GM23248 (cell line): ENCODE measurements around the gene KCNAB3. TPM values are rescaled to one million over a fixed set of nuclear protein-coding genes. Genes with fewer than 3 reads are reported as not detected.

Source experiments
- DNase-seq: peaks from one replicate; pipeline ENCODE4 v3.0.0-alpha.2; 2015
- H2AFZ ChIP-seq: fragments of 200-600 bp; sonication (generic); 2 replicates; pipeline ENCODE4 v1.6.1; 2016; ENCODE audit warnings: antibody characterized with exemption
- H3F3A ChIP-seq: fragments of 200-600 bp; sonication (generic); 2 replicates; pipeline ENCODE4 v1.6.1; 2016; ENCODE audit warnings: mild to moderate bottlenecking, antibody characterized with exemption, mixed run types; ENCODE audit not compliant: insufficient read depth
- H3K27ac ChIP-seq: fragments of 200-600 bp; sonication (generic); 2 replicates; pipeline ENCODE4 v1.5.1; 2016; ENCODE audit warnings: mild to moderate bottlenecking
- H3K27me3 ChIP-seq: fragments of 200-600 bp; sonication (generic); replicated peaks from 2 replicates; pipeline ENCODE4 v1.6.1; 2016; ENCODE audit warnings: mild to moderate bottlenecking; ENCODE audit not compliant: insufficient read depth
- H3K36me3 ChIP-seq: fragments of 200-600 bp; sonication (generic); 2 replicates; pipeline ENCODE4 v1.6.1; 2016; ENCODE audit warnings: low read depth, mild to moderate bottlenecking
- H3K4me1 ChIP-seq: fragments of 200-600 bp; sonication (generic); 2 replicates; pipeline ENCODE4 v1.6.1; 2016; ENCODE audit warnings: mild to moderate bottlenecking; ENCODE audit not compliant: insufficient read depth
- H3K4me2 ChIP-seq: fragments of 200-600 bp; sonication (generic); one replicate; pipeline ENCODE4 v1.6.1; 2016; ENCODE audit warnings: mild to moderate bottlenecking; ENCODE audit not compliant: unreplicated experiment
- H3K4me3 ChIP-seq: fragments of 200-600 bp; sonication (generic); 2 replicates; pipeline ENCODE4 v1.5.1; 2016; ENCODE audit warnings: mild to moderate bottlenecking
- H3K79me2 ChIP-seq: fragments of 200-600 bp; sonication (generic); 2 replicates; pipeline ENCODE4 v1.6.1; 2016; ENCODE audit warnings: mild to moderate bottlenecking; ENCODE audit not compliant: insufficient read depth
- H3K9ac ChIP-seq: fragments of 200-600 bp; sonication (generic); 2 replicates; pipeline ENCODE4 v1.6.1; 2016; ENCODE audit warnings: mild to moderate bottlenecking
- H3K9me2 ChIP-seq: fragments of 200-600 bp; sonication (generic); 2 replicates; pipeline ENCODE4 v1.6.1; 2016; ENCODE audit warnings: mixed run types, mild to moderate bottlenecking, moderate library complexity; ENCODE audit not compliant: insufficient read depth
- H3K9me3 ChIP-seq: fragments of 200-600 bp; sonication (generic); one replicate; pipeline ENCODE4 v1.6.1; 2017; ENCODE audit warnings: low read depth
- H4K20me1 ChIP-seq: fragments of 200-600 bp; sonication (generic); 2 replicates; pipeline ENCODE4 v1.6.0; 2016; ENCODE audit not compliant: insufficient read depth
- EZH2 ChIP-seq: fragments of 200-600 bp; sonication (generic); IDR thresholded peaks from 2 replicates; pipeline ENCODE4 v1.6.1; 2018; ENCODE audit warnings: antibody characterized with exemption, mild to moderate bottlenecking; ENCODE audit not compliant: insufficient read depth, poor library complexity, severe bottlenecking
- EZH2phosphoT487 ChIP-seq: fragments of 200-600 bp; sonication (generic); IDR thresholded peaks from 2 replicates; pipeline ENCODE4 v1.6.1; 2018; ENCODE audit warnings: antibody characterized with exemption, moderate library complexity, mild to moderate bottlenecking, low read depth; ENCODE audit not compliant: insufficient read depth
- WGBS, 2 experiments: methylation state at CpG; one replicate each; pipeline ENCODE4 v1.1.6; 2015 to 2017; ENCODE audit warnings: low lambda C conversion rate in 2 of 2, low coverage in 1 of 2; ENCODE audit errors: missing lambda C conversion rate in 2 of 2; 5-methylcytosine and 5-hydroxymethylcytosine counted together
- in situ Hi-C: fragments of 300-500 bp; cut with MboI; formaldehyde crosslinking; loops from 2 replicates; pipeline ENCODE4 v1.15.0; 2020
- polyA plus RNA-seq: library from polyadenylated mRNA; unstranded; fragments of >200 nt; fragmentation: Nextera tagmentation; extraction: Ambion mirVana; gene quantifications from 2 replicates; pipeline ENCODE4 v1.2.1, GENCODE V29; 2016
- total RNA-seq: library from RNA; depleted of rRNA; stranded (reverse); fragments of >200 nt; shearing (Covaris generic); gene quantifications from 2 replicates; pipeline ENCODE4 v1.2.3, GENCODE V29; 2014

Gene KCNAB3
- total and polyA plus RNA-seq, 2 experiments from 2014 or later: 0.22 to 0.24 TPM

DNA sequence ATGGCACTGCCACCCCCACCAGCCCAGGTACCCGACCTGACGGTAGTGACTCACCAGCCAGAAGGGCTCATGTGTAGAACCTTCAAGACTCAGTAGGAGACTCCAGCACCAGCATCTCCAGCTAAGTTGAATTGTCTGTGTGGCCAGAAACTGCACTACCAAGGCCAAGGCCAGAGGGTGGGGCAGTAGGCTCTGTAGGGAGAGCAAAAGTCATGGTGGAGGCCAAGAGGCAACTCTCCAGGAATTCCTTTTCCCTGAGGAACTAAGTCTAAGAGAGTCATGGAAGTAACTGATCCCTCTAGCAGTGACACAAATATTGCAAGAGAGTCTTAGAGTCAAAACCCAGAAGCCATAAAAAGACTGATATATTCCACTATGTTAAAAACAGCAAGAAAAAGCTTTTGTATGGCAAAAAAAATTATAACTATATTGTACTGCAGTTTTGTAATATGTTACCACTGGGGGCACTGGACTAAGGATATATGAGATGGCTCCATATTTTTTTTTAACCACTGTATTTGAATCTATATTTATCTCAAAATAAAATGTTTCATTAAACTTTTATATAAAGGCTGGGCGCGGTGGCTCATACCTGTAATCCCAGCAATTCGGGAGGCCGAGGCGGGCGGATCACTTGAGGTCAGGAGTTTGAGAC lies 42.6 kb upstream of the KCNAB3 start:
- no peak overlapping the region for H3K9ac ChIP-seq
- H2AFZ ChIP-seq: no peak overlapping the region
- 95 to 96% methylated on average over 8 of the region's 8 CpGs for WGBS, 2 experiments
- in situ Hi-C loops: no loop called here
- no peaks in the 10 kb centered on the region for H3K4me1 ChIP-seq
- no peaks in the 10 kb centered on the region for H3K9me3 ChIP-seq
- no peak overlapping the region for H3K27ac ChIP-seq
- H3K9me2 ChIP-seq: no peaks in the 10 kb centered on the region
- H3K4me3 ChIP-seq: no peak overlapping the region
- H3F3A ChIP-seq: no peaks in the 10 kb centered on the region
- no peaks in the 10 kb centered on the region for H3K79me2 ChIP-seq
- peak; percentile 52 for DNase-seq
- no peaks in the 10 kb centered on the region for H3K36me3 ChIP-seq
- no peak overlapping the region for H3K4me2 ChIP-seq
- H4K20me1 ChIP-seq: no peaks in the 10 kb centered on the region
- H3K27me3 ChIP-seq: no peaks in the 10 kb centered on the region
- TF ChIP-seq EZH2: no peak
- TF ChIP-seq EZH2phosphoT487: no peak

DNA sequence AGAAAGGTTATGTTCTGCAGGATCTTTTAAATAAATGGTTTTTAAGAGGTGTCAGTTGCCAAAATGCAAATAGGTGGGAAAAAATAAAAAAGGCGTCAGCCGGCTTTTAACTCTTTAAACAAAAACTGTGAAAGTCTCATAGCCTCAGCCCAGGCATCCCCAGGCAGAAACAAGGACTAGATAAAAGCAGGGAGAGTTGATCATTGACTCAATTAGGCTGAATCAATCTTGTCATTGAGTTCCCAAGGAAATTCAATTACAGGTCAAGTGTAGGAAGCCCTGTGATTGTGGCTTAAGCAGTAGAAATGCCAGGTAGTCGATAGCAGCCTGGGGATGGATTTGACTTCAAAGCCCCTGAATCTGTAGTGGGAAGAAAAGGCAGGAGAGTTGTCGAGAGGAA lies 42.0 kb upstream of the KCNAB3 start:
- Histone ChIP-seq H3K27ac (no peak overlapping the region), H3K4me1 (no peaks in the 10 kb centered on the region), H3K9ac (no peak overlapping the region), H3K4me2 (no peak overlapping the region), H3K27me3 (no peaks in the 10 kb centered on the region), H4K20me1 (no peaks in the 10 kb centered on the region), H3K9me2 (no peaks in the 10 kb centered on the region), H3K36me3 (no peaks in the 10 kb centered on the region), H2AFZ (no peak overlapping the region), H3K4me3 (no peak overlapping the region), H3F3A (no peaks in the 10 kb centered on the region), H3K79me2 (no peaks in the 10 kb centered on the region), H3K9me3 (no peaks in the 10 kb centered on the region)
- TF ChIP-seq EZH2 (no peak), EZH2phosphoT487 (no peak)
- DNase-seq: no peak
- in situ Hi-C loops: no loop called here
- 50 to 61% methylated on average over 4 of the region's 4 CpGs for WGBS, 2 experiments

DNA sequence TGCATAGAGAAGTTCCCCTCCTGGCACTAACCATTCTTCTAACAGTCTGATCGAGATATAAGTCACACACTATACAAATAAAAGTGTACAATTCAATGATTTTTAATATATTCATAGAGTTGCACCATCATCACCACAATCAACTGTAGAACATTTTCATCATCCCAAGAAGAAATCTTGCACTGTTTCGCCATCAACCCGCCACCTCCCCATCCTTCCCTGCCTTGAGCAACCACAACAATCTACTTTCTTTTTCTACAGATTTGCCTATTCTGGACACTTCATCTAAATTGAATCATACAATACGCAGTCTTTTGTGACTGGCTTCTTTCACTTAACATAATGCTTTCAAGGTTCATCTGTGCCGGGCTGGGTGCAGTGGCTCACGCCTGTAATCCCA lies 39.8 kb upstream of the KCNAB3 start:
- H3K9me3 ChIP-seq: no peaks in the 10 kb centered on the region
- no peak overlapping the region for H3K4me3 ChIP-seq
- no peak overlapping the region for H3K27ac ChIP-seq
- H3K27me3 ChIP-seq: no peaks in the 10 kb centered on the region
- no peaks in the 10 kb centered on the region for H3K36me3 ChIP-seq
- no peaks in the 10 kb centered on the region for H4K20me1 ChIP-seq
- no peak overlapping the region for H3K9ac ChIP-seq
- in situ Hi-C loops: no loop called here
- WGBS, 2 experiments: 85 to 87% methylated on average over 6 of the region's 6 CpGs
- H3K79me2 ChIP-seq: no peaks in the 10 kb centered on the region
- H3K4me2 ChIP-seq: no peak overlapping the region
- H2AFZ ChIP-seq: no peak overlapping the region
- H3K4me1 ChIP-seq: no peaks in the 10 kb centered on the region
- H3K9me2 ChIP-seq: no peaks in the 10 kb centered on the region
- H3F3A ChIP-seq: no peaks in the 10 kb centered on the region
- TF ChIP-seq EZH2phosphoT487 (no peak), EZH2 (no peak)
- DNase-seq: no peak

DNA sequence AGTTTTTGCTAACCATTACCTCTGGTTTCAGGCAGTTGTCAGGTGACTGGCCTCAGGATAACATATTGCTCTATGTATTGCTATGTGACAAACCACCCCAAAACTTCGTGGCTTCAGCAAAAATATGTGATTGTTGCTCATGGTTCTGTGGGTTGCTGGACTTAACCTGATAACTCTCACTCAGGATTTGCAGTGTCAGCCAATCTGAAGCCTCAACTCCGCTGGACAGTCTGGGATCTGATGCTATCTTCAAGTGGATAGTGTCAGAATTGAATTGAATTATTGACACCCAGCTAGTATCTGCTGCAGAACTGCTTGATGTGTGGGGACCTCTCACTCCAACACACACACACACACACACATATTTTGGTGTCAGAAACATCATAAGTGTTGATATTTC lies 38.1 kb upstream of the KCNAB3 start:
- H3K4me2 ChIP-seq: no peak overlapping the region
- no peaks in the 10 kb centered on the region for H3F3A ChIP-seq
- no peak overlapping the region for H3K4me3 ChIP-seq
- WGBS, 2 experiments: 48 to 50% methylated on average over 2 of the region's 2 CpGs
- H3K36me3 ChIP-seq: no peaks in the 10 kb centered on the region
- no peaks in the 10 kb centered on the region for H3K9me2 ChIP-seq
- H4K20me1 ChIP-seq: no peaks in the 10 kb centered on the region
- no peaks in the 10 kb centered on the region for H3K9me3 ChIP-seq
- no peaks in the 10 kb centered on the region for H3K27me3 ChIP-seq
- H3K4me1 ChIP-seq: no peaks in the 10 kb centered on the region
- H3K9ac ChIP-seq: no peak overlapping the region
- H3K79me2 ChIP-seq: no peaks in the 10 kb centered on the region
- no peak for TF ChIP-seq EZH2
- no peak for TF ChIP-seq EZH2phosphoT487
- DNase-seq: no peak
- in situ Hi-C loops: no loop called here
- H3K27ac ChIP-seq: no peak overlapping the region
- no peak overlapping the region for H2AFZ ChIP-seq
